ENCODE data around the gene SHISA6.

Gene SHISA6

GRCh38 chr17:11244776-11245175 lies 3.8 kb downstream of the SHISA6 start:
- no peak overlapping the region for H3K4me3 Mint-ChIP-seq
- no peak overlapping the region for H3K27ac Mint-ChIP-seq
- no peaks in the 10 kb centered on the region for H3K4me1 Mint-ChIP-seq (ENCODE audit: low read depth)
- intact Hi-C loops (cut with micrococcal nuclease), result no loop called here
- H3K27me3 Mint-ChIP-seq, result peaks cover 34% of the 10 kb centered on the region
- H3K9me3 Mint-ChIP-seq, result no peaks in the 10 kb centered on the region
- no peaks in the 10 kb centered on the region for H3K36me3 Mint-ChIP-seq (ENCODE audit: low read depth)

GRCh38 chr17:11245187-11245586 lies 4.2 kb downstream of the SHISA6 start:
- Mint-ChIP-seq H3K9me3 (no peaks in the 10 kb centered on the region), H3K4me1 (ENCODE audit: low read depth) (no peaks in the 10 kb centered on the region), H3K27me3 (peaks cover 30% of the 10 kb centered on the region), H3K27ac (no peak overlapping the region), H3K4me3 (no peak overlapping the region), H3K36me3 (ENCODE audit: low read depth) (no peaks in the 10 kb centered on the region)
- intact Hi-C loops (cut with micrococcal nuclease), result no loop called here

GRCh38 chr17:11245791-11246190 lies 4.8 kb downstream of the SHISA6 start:
- Mint-ChIP-seq H3K27me3 (peaks cover 30% of the 10 kb centered on the region), H3K4me3 (no peak overlapping the region), H3K27ac (no peak overlapping the region), H3K36me3 (ENCODE audit: low read depth) (no peaks in the 10 kb centered on the region), H3K4me1 (ENCODE audit: low read depth) (no peaks in the 10 kb centered on the region), H3K9me3 (no peaks in the 10 kb centered on the region)
- intact Hi-C loops (cut with micrococcal nuclease), result no loop called here

- Mint-ChIP-seq H3K36me3 (ENCODE audit: low read depth) (no peaks in the 10 kb centered on the region), H3K27me3 (peaks cover 4% of the 10 kb centered on the region), H3K9me3 (no peaks in the 10 kb centered on the region), H3K4me3 (no peak overlapping the region), H3K27ac (no peak overlapping the region), H3K4me1 (ENCODE audit: low read depth) (no peaks in the 10 kb centered on the region)
- intact Hi-C loops (cut with micrococcal nuclease), result no loop called here
Measured at GRCh38 chr17:11250161-11250560, 9.1 kb downstream of the SHISA6 start.

GRCh38 chr17:11251561-11252107 lies 10.6 kb downstream of the SHISA6 start:
- no peaks in the 10 kb centered on the region for H3K4me1 Mint-ChIP-seq (ENCODE audit: low read depth)
- H3K9me3 Mint-ChIP-seq, result no peaks in the 10 kb centered on the region
- H3K36me3 Mint-ChIP-seq (ENCODE audit: low read depth), result no peaks in the 10 kb centered on the region
- intact Hi-C loops (cut with micrococcal nuclease), result no loop called here
- no peak overlapping the region for H3K4me3 Mint-ChIP-seq
- H3K27me3 Mint-ChIP-seq, result peaks cover 2% of the 10 kb centered on the region
- H3K27ac Mint-ChIP-seq, result no peak overlapping the region

GRCh38 chr17:11252146-11252545 lies 11.1 kb downstream of the SHISA6 start:
- Mint-ChIP-seq H3K9me3 (no peaks in the 10 kb centered on the region), H3K36me3 (ENCODE audit: low read depth) (no peaks in the 10 kb centered on the region), H3K27ac (no peak overlapping the region), H3K4me1 (ENCODE audit: low read depth) (no peaks in the 10 kb centered on the region), H3K4me3 (no peak overlapping the region), H3K27me3 (peaks cover 2% of the 10 kb centered on the region)
- intact Hi-C loops (cut with micrococcal nuclease), result no loop called here

- H3K27ac Mint-ChIP-seq, result no peak overlapping the region
- intact Hi-C loops (cut with micrococcal nuclease), result no loop called here
- no peaks in the 10 kb centered on the region for H3K4me1 Mint-ChIP-seq (ENCODE audit: low read depth)
- H3K9me3 Mint-ChIP-seq, result no peaks in the 10 kb centered on the region
- no peaks in the 10 kb centered on the region for H3K27me3 Mint-ChIP-seq
- no peaks in the 10 kb centered on the region for H3K36me3 Mint-ChIP-seq (ENCODE audit: low read depth)
- H3K4me3 Mint-ChIP-seq, result no peak overlapping the region
Measured at GRCh38 chr17:11256877-11257276, 15.9 kb downstream of the SHISA6 start.

- Mint-ChIP-seq H3K4me3 (no peak overlapping the region), H3K4me1 (ENCODE audit: low read depth) (no peaks in the 10 kb centered on the region), H3K27me3 (no peaks in the 10 kb centered on the region), H3K27ac (no peak overlapping the region), H3K9me3 (peaks cover 18% of the 10 kb centered on the region), H3K36me3 (ENCODE audit: low read depth) (no peaks in the 10 kb centered on the region)
- intact Hi-C loops (cut with micrococcal nuclease), result no loop called here
Measured at GRCh38 chr17:11264183-11264871, 23.3 kb downstream of the SHISA6 start.

GRCh38 chr17:11267999-11268575 lies 27.1 kb downstream of the SHISA6 start:
- H3K4me3 Mint-ChIP-seq, result no peak overlapping the region
- no peaks in the 10 kb centered on the region for H3K4me1 Mint-ChIP-seq (ENCODE audit: low read depth)
- H3K9me3 Mint-ChIP-seq, result peaks cover 20% of the 10 kb centered on the region
- intact Hi-C loops (cut with micrococcal nuclease), result no loop called here
- H3K36me3 Mint-ChIP-seq (ENCODE audit: low read depth), result no peaks in the 10 kb centered on the region
- H3K27me3 Mint-ChIP-seq, result no peaks in the 10 kb centered on the region
- no peak overlapping the region for H3K27ac Mint-ChIP-seq

- Mint-ChIP-seq H3K4me3 (no peak overlapping the region), H3K27me3 (no peaks in the 10 kb centered on the region), H3K4me1 (ENCODE audit: low read depth) (no peaks in the 10 kb centered on the region), H3K9me3 (peaks cover 12% of the 10 kb centered on the region), H3K27ac (no peak overlapping the region), H3K36me3 (ENCODE audit: low read depth) (no peaks in the 10 kb centered on the region)
- intact Hi-C loops (cut with micrococcal nuclease), result no loop called here
Measured at GRCh38 chr17:11269210-11269609, 28.2 kb downstream of the SHISA6 start.

- no peak overlapping the region for H3K4me3 Mint-ChIP-seq
- no peaks in the 10 kb centered on the region for H3K4me1 Mint-ChIP-seq (ENCODE audit: low read depth)
- H3K9me3 Mint-ChIP-seq, result peaks cover 12% of the 10 kb centered on the region
- H3K27me3 Mint-ChIP-seq, result no peaks in the 10 kb centered on the region
- H3K27ac Mint-ChIP-seq, result no peak overlapping the region
- intact Hi-C loops (cut with micrococcal nuclease), result no loop called here
- no peaks in the 10 kb centered on the region for H3K36me3 Mint-ChIP-seq (ENCODE audit: low read depth)
Measured at GRCh38 chr17:11272191-11272590, 31.2 kb downstream of the SHISA6 start.

GRCh38 chr17:11273596-11273995 lies 32.6 kb downstream of the SHISA6 start:
- no peaks in the 10 kb centered on the region for H3K27me3 Mint-ChIP-seq
- peaks cover 12% of the 10 kb centered on the region for H3K9me3 Mint-ChIP-seq
- intact Hi-C loops (cut with micrococcal nuclease), result no loop called here
- no peaks in the 10 kb centered on the region for H3K4me1 Mint-ChIP-seq (ENCODE audit: low read depth)
- no peaks in the 10 kb centered on the region for H3K36me3 Mint-ChIP-seq (ENCODE audit: low read depth)
- H3K27ac Mint-ChIP-seq, result no peak overlapping the region
- H3K4me3 Mint-ChIP-seq, result no peak overlapping the region

- peaks cover 12% of the 10 kb centered on the region for H3K9me3 Mint-ChIP-seq
- intact Hi-C loops (cut with micrococcal nuclease), result no loop called here
- H3K4me3 Mint-ChIP-seq, result no peak overlapping the region
- H3K4me1 Mint-ChIP-seq (ENCODE audit: low read depth), result no peaks in the 10 kb centered on the region
- no peaks in the 10 kb centered on the region for H3K27me3 Mint-ChIP-seq
- no peak overlapping the region for H3K27ac Mint-ChIP-seq
- H3K36me3 Mint-ChIP-seq (ENCODE audit: low read depth), result no peaks in the 10 kb centered on the region
Measured at GRCh38 chr17:11274106-11274505, 33.1 kb downstream of the SHISA6 start.

GRCh38 chr17:11276486-11276885 lies 35.5 kb downstream of the SHISA6 start:
- Mint-ChIP-seq H3K4me3 (no peak overlapping the region), H3K36me3 (ENCODE audit: low read depth) (no peaks in the 10 kb centered on the region), H3K9me3 (peaks cover 12% of the 10 kb centered on the region), H3K27me3 (no peaks in the 10 kb centered on the region), H3K4me1 (ENCODE audit: low read depth) (no peaks in the 10 kb centered on the region), H3K27ac (no peak overlapping the region)
- intact Hi-C loops (cut with micrococcal nuclease), result no loop called here
